NCI-H526 (cell line): ENCODE results near the gene OSGEPL1.
A peak's percentile ranks its signal among the peaks of the same experiment; 100 is the strongest.
"Not testable (repeated sequence)": the region's sequence is repeated elsewhere in the genome, so short reads cannot be mapped to it uniquely, and the experiment has no call there.

ENCODE experiments used
- DNase-seq, 2 experiments: peaks; one replicate each; lab custom pipeline; 2025; lab: John Stamatoyannopoulos, UW

The OSGEPL1 gene

DNA sequence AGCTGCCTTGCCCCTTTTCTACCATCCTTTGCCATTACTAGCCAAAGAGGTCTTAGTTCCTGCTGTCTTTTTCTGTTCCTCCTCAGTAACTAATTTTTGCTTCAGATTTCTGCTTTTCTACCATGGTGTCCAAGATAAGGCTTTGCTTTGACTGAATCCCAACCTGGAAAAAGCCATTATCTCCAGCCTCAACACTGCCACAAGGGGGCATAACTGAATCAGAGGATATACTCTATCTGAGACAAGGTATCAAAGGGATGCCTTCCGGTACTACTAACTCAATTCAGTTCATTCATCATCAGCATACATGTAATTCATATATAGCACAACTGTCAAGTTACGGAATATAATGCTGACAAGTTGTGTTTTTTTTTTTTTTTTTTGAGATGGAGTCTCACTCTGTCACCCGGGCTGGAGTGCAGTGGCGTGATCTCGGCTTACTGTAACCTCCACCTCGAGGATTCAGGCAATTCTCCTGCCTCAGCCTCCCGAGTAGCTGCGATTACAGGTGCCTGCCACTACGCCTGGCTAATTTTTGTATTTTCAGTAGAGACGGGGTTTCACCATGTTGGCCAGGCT lies 11.4 kb downstream of the OSGEPL1 start:
- DNase-seq: peak; percentile 21 to 74

DNA sequence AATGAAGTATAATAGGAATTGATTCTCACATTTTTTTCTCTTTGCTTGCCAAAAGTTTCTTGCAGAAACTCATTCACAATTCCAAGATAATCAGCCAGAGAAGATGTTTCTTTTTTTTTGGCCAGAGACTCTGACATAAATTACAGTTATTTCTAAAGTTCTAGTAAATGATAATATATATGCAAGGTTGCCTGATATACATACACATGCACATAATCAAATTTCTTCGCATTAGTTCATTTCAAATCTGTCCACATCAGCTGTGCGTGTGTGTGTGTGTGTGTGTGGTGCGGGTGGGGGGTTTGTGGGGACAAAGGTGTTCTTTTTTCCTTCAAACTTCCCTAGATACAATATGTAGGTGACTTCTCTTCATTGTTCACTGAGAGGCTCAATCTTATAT lies 33.2 kb downstream of the OSGEPL1 start:
- no peak for DNase-seq

DNA sequence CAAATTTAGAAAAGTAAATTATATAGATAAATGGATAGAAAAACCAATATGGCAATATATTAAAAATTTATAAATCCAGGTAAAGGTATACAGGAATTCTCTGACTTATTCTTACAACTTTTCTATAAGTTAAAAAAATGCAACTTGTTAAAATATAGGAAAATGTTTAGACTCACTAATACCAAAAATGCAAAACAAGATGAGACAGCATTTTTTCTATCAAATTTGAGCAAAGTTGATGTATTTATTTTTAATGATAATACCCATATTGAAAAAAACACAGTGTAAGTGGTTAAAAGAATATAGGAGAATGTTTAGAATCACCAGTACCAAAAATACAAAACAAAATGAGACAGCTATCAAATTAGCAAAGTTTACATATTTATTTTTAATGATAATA lies 35.7 kb downstream of the OSGEPL1 start:
- DNase-seq: no peak

DNA sequence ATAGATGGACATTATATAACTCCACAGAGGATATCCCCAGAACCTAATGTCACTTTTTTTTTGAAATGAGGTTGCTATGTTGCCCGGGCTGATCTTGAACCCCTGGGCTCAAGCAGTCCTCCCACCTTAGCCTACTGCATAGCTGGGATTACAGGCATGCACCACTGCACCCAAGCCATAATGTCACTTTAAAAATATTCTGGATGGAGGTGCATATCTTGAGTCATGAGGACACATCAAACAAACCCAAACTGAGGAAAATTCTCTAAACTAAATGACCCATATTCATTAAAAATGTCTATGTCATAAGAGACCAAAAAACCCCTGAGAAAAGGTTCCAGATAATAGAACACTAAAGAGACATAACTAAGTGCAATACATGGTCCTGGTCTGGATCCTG lies 36.3 kb downstream of the OSGEPL1 start:
- DNase-seq: no peak

DNA sequence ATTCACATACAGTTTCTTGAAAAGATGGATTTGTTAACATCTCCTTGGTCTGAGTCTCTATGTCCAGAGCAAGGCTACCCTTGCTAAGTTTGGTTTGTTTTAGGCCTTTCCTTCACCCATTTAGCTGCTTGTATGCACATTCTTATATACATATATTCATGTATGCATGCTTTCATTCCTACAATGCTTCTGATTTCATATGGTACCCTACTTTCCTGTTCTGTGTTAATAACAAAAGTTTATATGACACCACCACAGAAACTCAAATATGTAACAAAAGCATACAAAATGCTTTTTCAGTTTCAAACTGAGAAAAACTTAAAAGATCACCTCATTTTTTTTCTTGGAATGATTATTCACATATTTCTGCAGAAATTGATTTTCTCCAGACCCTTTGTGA lies 39.4 kb downstream of the OSGEPL1 start:
- no peak for DNase-seq

DNA sequence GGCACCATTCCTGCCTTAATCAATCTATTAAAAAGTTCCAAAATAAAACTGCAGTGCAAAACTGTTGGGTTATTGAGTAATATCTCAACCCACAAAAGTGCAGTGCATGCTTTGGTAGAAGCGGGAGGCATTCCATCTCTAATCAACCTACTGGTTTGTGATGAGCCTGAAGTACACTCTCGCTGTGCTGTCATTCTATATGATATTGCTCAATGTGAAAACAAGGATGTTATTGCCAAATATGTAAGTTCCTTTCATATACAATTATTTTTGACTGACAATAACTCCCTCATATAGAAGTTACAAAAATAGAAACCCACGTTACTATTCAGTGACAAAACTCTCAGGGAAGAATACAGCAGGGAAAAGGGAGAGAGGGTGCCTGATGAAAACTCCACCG lies 43.0 kb downstream of the OSGEPL1 start:
- no peak for DNase-seq

DNA sequence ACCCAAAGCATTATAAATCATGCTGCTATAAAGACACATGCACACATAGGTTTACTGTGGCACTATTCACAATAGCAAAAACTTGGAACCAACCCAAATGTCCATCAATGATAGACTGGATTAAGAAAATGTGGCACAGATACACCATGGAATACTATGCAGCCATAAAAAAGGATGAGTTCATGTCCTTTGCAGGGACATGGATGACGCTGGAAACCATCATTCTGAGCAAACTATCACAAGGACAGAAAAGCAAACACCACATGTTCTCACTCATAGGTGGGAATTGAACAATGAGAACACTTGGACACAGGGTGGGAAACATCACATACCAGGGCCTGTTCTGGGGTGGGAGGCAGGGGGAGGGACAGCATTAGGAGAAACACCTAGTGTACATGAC lies 45.0 kb downstream of the OSGEPL1 start:
- not testable (repeated sequence) for DNase-seq

DNA sequence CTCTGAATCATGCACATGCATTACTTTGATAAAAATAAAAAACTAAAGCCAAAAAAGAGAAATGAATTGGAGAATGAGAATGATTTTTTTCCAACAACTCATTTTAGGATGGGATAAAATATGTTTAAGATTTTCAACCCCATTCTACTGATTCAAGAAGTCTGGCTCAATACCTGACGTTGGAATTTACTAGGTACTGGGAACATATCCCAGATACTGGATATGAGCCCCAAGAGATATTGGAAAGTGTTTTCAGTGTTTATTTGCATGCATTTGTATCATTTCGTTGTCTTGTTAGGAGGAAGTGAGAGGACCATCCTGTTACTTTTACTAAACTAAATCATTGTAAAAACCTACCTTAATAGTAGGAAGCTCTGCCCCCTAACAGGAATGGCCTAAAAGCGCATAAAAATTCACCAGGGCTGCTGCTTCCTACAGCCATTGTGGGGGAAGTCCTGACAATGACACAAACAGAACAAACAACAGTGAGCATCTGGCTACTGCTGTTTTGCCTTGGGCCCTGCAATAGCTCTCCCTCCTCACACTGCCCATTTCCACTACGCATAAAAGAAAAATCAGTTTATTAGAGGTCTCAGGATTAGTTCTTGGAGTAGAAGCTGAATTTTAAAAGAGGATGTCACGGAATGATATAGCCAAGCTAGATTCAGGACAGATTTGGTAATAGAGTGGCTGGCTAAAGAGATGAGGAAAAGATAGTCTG lies 52.9 kb downstream of the OSGEPL1 start:
- peak; percentile 18 to 63 for DNase-seq

DNA sequence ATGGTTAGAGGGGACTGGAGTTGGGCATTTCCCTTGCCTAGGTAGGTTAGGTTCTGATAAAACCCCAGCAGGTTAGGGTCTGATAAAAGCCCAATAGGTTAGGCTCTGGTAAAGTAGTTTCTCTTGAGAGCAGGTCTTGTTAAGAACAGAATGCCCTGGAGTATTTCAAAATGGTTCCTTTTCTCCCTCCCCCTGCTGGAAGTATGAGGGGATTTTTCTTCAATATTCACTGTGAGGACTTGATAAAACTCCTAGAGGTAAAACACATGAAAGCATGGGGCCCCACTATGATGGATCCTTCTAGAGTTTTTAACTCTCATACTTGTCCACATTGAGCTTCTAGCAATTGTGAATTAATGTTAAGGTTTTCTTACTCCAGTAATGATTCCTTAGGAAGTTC lies 60.5 kb downstream of the OSGEPL1 start:
- DNase-seq: no peak

DNA sequence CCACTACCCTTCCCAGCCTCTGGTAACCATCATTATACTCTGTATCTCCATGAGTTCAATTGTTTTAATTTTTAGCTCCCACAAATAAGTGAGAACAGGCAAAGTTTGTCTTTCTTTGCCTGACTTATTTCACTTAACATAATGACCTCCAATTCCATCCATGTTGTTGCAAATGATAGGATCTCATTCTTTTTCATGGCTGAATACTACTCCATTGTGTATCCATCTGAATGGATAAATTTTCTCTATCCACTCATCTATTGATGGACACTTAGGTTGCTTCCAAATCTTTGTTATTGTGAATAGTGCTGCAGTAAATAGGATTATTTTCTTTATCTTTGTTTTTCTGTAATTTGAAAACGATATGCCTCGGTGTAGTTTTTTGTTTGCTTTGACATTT lies 61.9 kb downstream of the OSGEPL1 start:
- no peak for DNase-seq

DNA sequence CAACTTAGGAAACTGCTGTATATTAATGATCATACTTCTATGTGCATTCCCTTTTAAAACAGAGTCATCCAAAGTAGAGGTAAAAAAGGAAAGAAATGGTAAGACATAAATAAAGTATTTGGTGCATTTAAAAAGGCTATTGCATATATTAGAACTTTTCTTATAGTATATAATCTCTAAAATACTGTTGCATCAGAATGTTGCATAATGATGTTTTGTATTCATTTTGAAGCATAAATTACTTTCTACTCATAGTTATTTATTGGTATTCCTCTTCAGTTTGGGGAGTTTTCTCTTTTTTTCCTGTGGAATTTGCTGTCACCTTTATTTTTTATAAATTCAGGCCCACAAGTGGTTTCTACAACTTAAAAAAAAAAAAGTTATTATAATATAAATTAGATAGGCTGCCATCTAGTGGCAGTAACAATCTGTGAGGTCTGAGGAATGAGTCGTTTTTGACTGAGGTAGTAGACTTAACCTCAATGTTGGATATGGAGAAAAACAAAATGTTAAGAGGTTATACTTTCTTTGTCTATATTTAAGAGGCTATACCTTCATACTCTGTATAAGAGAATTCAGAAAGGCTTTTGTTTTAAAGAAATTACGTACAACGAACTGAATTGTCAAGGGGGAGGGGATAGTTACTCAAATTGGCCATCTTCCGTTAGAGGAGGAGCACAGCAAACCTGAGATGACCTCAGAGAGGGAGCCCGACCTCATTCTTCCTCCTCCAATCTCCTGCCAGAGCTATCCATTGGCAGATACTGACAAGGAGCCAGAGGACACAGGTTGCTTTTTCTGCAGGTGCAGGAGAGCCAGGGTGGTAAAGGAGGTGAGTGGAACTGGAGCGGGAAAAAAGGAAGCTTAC lies 64.3 kb downstream of the OSGEPL1 start:
- peak in 1 of 2 experiments; percentile 55 for DNase-seq
